K562 (cell line): ENCODE results near the gene SLC34A3. TPM values are rescaled to one million over a fixed set of nuclear protein-coding genes. Genes with fewer than 3 reads are reported as not detected.

ENCODE experiments used
- ATF3 ChIP-seq, 2 experiments: fragments of 450-650 bp in 1 of 2; sonication (generic) in 1 of 2; formaldehyde crosslinking in 1 of 2; IDR thresholded peaks in 1 of 2; conservative IDR thresholded peaks in 1 of 2; 2 replicates each; pipeline versions ENCODE4 v1.6.1 to v1.8.1; 2016 to 2023; ENCODE audit warnings: mild to moderate bottlenecking in 2 of 2, moderate library complexity in 2 of 2, inconsistent platforms in 1 of 2, missing genetic modification reagents in 1 of 2
- CHD1 ChIP-seq: fragments of 200-600 bp; sonication (generic); IDR thresholded peaks from one replicate; pipeline ENCODE4 v1.6.1; 2012; ENCODE audit warnings: mild to moderate bottlenecking, moderate library complexity, low read length, inconsistent platforms
- GTF2E2 ChIP-seq: fragments of 200-800 bp; sonication (Bioruptor generic); IDR thresholded peaks from 2 replicates; pipeline ENCODE4 v1.6.1; 2016; ENCODE audit warnings: missing genetic modification characterization, missing compliant biosample characterization
- KDM4B ChIP-seq, 2 experiments: fragments of 450-650 bp in 1 of 2; sonication (generic) in 1 of 2; IDR thresholded peaks; 2 replicates each; pipeline ENCODE4 v1.6.1; 2016 to 2017; ENCODE audit warnings: borderline replicate concordance in 2 of 2, antibody characterized with exemption in 1 of 2, low read depth in 1 of 2, mild to moderate bottlenecking in 1 of 2
- MLLT1 ChIP-seq, 2 experiments: fragments of 450-650 bp; IDR thresholded peaks; 2 replicates each; pipeline ENCODE4 v1.6.1; 2016
- NFE2L1 ChIP-seq: fragments of 450-650 bp; IDR thresholded peaks from 2 replicates; pipeline ENCODE4 v1.6.1; 2016; ENCODE audit warnings: missing genetic modification characterization, low read depth, mild to moderate bottlenecking, missing compliant biosample characterization, moderate library complexity, borderline replicate concordance
- NRF1 ChIP-seq, 2 experiments: fragments of 450-650 bp; IDR thresholded peaks in 1 of 2; conservative IDR thresholded peaks in 1 of 2; 2 replicates each; pipeline ENCODE4 v1.6.1; 2014; ENCODE audit warnings: mild to moderate bottlenecking in 2 of 2
- PCBP2 ChIP-seq: fragments of 200-400 bp; formaldehyde crosslinking; IDR thresholded peaks from 2 replicates; pipeline ENCODE4 v1.6.1; 2018; ENCODE audit warnings: low read length, low read depth, mild to moderate bottlenecking, moderate library complexity; ENCODE audit not compliant: poor library complexity, severe bottlenecking
- POLR2A ChIP-seq: fragments of 450-650 bp; conservative IDR thresholded peaks from 2 replicates; pipeline ENCODE4 v1.6.1; 2016
- POLR2AphosphoS5 ChIP-seq: IDR thresholded peaks from 2 replicates; pipeline ENCODE4 v1.6.1; 2011; ENCODE audit warnings: mild to moderate bottlenecking, low read depth, low read length, moderate library complexity; ENCODE audit not compliant: control insufficient read depth, insufficient read depth
- POLR2H ChIP-seq: IDR thresholded peaks from 2 replicates; pipeline ENCODE4 v1.6.1; 2016; ENCODE audit warnings: missing genetic modification characterization, low read depth, mild to moderate bottlenecking, control low read depth, missing compliant biosample characterization, moderate library complexity
- RBFOX2 ChIP-seq: fragments of 200-400 bp; formaldehyde crosslinking; IDR thresholded peaks from 2 replicates; pipeline ENCODE4 v1.6.1; 2017; ENCODE audit warnings: low read depth, mild to moderate bottlenecking, low read length, moderate library complexity
- SIN3A ChIP-seq, 2 experiments: fragments of 150-350 bp in 1 of 2; IDR thresholded peaks; 2 replicates each; pipeline ENCODE4 v1.6.1; 2011 to 2016; ENCODE audit warnings: borderline replicate concordance in 2 of 2, low read depth in 2 of 2, low read length in 2 of 2, mild to moderate bottlenecking in 2 of 2, moderate library complexity in 2 of 2; ENCODE audit not compliant: control insufficient read depth in 1 of 2
- TAF9B ChIP-seq: fragments of 450-650 bp; IDR thresholded peaks from 2 replicates; pipeline ENCODE4 v1.6.1; 2018; ENCODE audit warnings: mild to moderate bottlenecking; ENCODE audit not compliant: partially characterized antibody
- TGIF2 ChIP-seq: sonication (generic); formaldehyde crosslinking; IDR thresholded peaks from 2 replicates; pipeline ENCODE4 v1.8.1; 2022; ENCODE audit warnings: mild to moderate bottlenecking, missing genetic modification reagents, moderate library complexity
- THAP12 ChIP-seq: fragments of 250-450 bp; sonication (Bioruptor Pico); IDR thresholded peaks from 2 replicates; pipeline ENCODE4 v1.9.0; 2021; ENCODE audit warnings: mild to moderate bottlenecking, inconsistent platforms
- U2AF1 ChIP-seq: fragments of 200-400 bp; formaldehyde crosslinking; optimal IDR thresholded peaks from 2 replicates; pipeline ENCODE3; 2017; ENCODE audit warnings: mild to moderate bottlenecking, low read depth, low read length, moderate library complexity
- ZBTB7A ChIP-seq: IDR thresholded peaks from 2 replicates; pipeline ENCODE4 v1.6.1; 2011; ENCODE audit warnings: low read depth, mild to moderate bottlenecking, low read length, moderate library complexity, borderline replicate concordance; ENCODE audit not compliant: control insufficient read depth
- ZNF655 ChIP-seq: fragments of 250-450 bp; sonication (Bioruptor Pico); IDR thresholded peaks from 2 replicates; pipeline ENCODE4 v1.5.0; 2021
- polyA plus RNA-seq, 8 experiments: library from polyadenylated mRNA; depleted of rRNA in 4 of 8; stranded (reverse) in 5 of 8; unstranded in 3 of 8; fragments of >200 nt; fragmentation: Nextera tagmentation in 2 of 8; fragmentation: Illumina TruSeq in 1 of 8; extraction: Ambion mirVana in 2 of 8; extraction: Trizol in 1 of 8; gene quantifications; 2 replicates each; pipeline versions ENCODE4 v1.2.1 to v1.2.3, GENCODE V29; 2011 to 2014; ENCODE audit warnings: inconsistent platforms in 1 of 8, missing spikeins in 1 of 8
- total RNA-seq, 7 experiments: library from RNA; depleted of rRNA in 6 of 7; stranded (reverse); fragments of >200 nt in 6 of 7; fragmentation: Illumina TruSeq in 2 of 7; extraction: Trizol in 2 of 7; gene quantifications; 2 replicates each; pipeline versions ENCODE4 v1.2.1 to v1.2.3, GENCODE V29; 2011 to 2021; ENCODE audit warnings: low replicate concordance in 1 of 7

Gene SLC34A3
- total and polyA plus RNA-seq, 9 of the 15 experiments (the other 6 are each of a cell fraction or from before 2014, with no cell fraction given), result not detected

GRCh38 chr9:137241490-137242268 lies 11.0 kb downstream of the SLC34A3 start (continued):
- TF ChIP-seq CHD1 (peak; percentile 19), GTF2E2 (tag) (no peak), TAF9B (no peak), NRF1 (conservative IDR thresholded peaks at IDR 0.05 in 1 of 2, IDR thresholded peaks at IDR 0.05 in 1 of 2) (peak; percentile 22 to 27; a peak in 2 of 4 replicates), ZBTB7A (peak; percentile 86; the same call in 1 of the 2 replicates), RBFOX2 (peak; percentile 93), TGIF2 (CRISPR knock-in tag) (0 out of 2 replicates have a peak, but pooled peaks have one; percentile 79), NFE2L1 (tag) (no peak), PCBP2 (no peak), ATF3 (IDR thresholded peaks at IDR 0.05) (peak; percentile 47), ATF3 (CRISPR knock-in tag; conservative IDR thresholded peaks at IDR 0.05) (0 out of 2 replicates have a peak, but pooled peaks have one; percentile 2), POLR2AphosphoS5 (0 out of 2 replicates have a peak, but pooled peaks have one; percentile 16), POLR2A (0 out of 2 replicates have a peak, but pooled peaks have one; percentile 46), ZNF655 (CRISPR knock-in tag) (no peak), THAP12 (0 out of 2 replicates have a peak, but pooled peaks have one; percentile 63), SIN3A (IDR thresholded peaks at IDR 0.05; ENCODE audit: borderline replicate concordance in 2 of 2, control insufficient read depth in 1 of 2, low read depth in 2 of 2, low read length in 2 of 2) (peak; percentile 43 to 75; a peak in 2 of 4 replicates), POLR2H (peak; percentile 91; the same call in 1 of the 2 replicates), MLLT1 (IDR thresholded peaks at IDR 0.05) (0 out of 4 replicates have a peak, but pooled peaks of 1 of the 2 experiments have one; percentile 33), U2AF1 (peak; percentile 71), KDM4B (IDR thresholded peaks at IDR 0.05; ENCODE audit: borderline replicate concordance in 2 of 2, low read depth in 1 of 2) (no peak)
